HL-60 (cell line): ENCODE data around the gene KDM2B.

Experiments
- CTCF ChIP-seq: IDR thresholded peaks from one replicate; pipeline ENCODE4 v1.5.1; 2011; ENCODE audit warnings: low read length, control low read depth, inconsistent platforms; ENCODE audit not compliant: insufficient read depth
- GABPA ChIP-seq: IDR thresholded peaks from 2 replicates; pipeline ENCODE4 v1.6.1; 2012; ENCODE audit warnings: low read depth
- POLR2AphosphoS5 ChIP-seq: IDR thresholded peaks from 2 replicates; pipeline ENCODE4 v1.6.1; 2012; ENCODE audit warnings: low read depth
- REST ChIP-seq: IDR thresholded peaks from 2 replicates; pipeline ENCODE4 v1.6.1; 2012; ENCODE audit warnings: low read depth; ENCODE audit not compliant: insufficient replicate concordance
- SPI1 ChIP-seq: IDR thresholded peaks from 2 replicates; pipeline ENCODE4 v1.6.1; 2012; ENCODE audit warnings: low read depth, mild to moderate bottlenecking, borderline replicate concordance

- TF ChIP-seq CTCF: no peak
- no peak for TF ChIP-seq POLR2AphosphoS5
- no peak for TF ChIP-seq REST
- no peak for TF ChIP-seq GABPA
- no peak for TF ChIP-seq SPI1
These were observed 182.5 kb downstream of the KDM2B start for GRCh38 chr12:121398355-121398754.
